HL-60 (cell line): ENCODE data around the gene TNNC1.

Experiments
- CTCF ChIP-seq: IDR thresholded peaks from one replicate; pipeline ENCODE4 v1.5.1; 2011; ENCODE audit warnings: low read length, control low read depth, inconsistent platforms; ENCODE audit not compliant: insufficient read depth
- SPI1 ChIP-seq: IDR thresholded peaks from 2 replicates; pipeline ENCODE4 v1.6.1; 2012; ENCODE audit warnings: low read depth, mild to moderate bottlenecking, borderline replicate concordance

- TF ChIP-seq CTCF = no peak
- peak; percentile 50; the same call in 1 of the 2 replicates for TF ChIP-seq SPI1
These were observed 17.2 kb downstream of the TNNC1 start for GRCh38 chr3:52436500-52437149.
